GM08714 (cell line): Measurements from ENCODE around the gene PGRMC1.
A peak's percentile ranks its signal among the peaks of the same experiment; 100 is the strongest.

ENCODE experiments used
- H3K4me3 ChIP-seq: fragments of 200-500 bp; sonication (Bioruptor generic); 2 replicates; pipeline ENCODE4 v1.5.1; 2014; ENCODE audit warnings: mild to moderate bottlenecking, low read length, inconsistent platforms
- ZNF274 ChIP-seq: IDR thresholded peaks from 2 replicates; pipeline ENCODE4 v1.6.1; 2012; ENCODE audit warnings: mild to moderate bottlenecking, low read depth, low read length

The PGRMC1 gene

GRCh38 chrX:119222932-119223331 lies 13.2 kb upstream of the PGRMC1 start:
- no peak overlapping the region for H3K4me3 ChIP-seq
- TF ChIP-seq ZNF274: no peak

DNA sequence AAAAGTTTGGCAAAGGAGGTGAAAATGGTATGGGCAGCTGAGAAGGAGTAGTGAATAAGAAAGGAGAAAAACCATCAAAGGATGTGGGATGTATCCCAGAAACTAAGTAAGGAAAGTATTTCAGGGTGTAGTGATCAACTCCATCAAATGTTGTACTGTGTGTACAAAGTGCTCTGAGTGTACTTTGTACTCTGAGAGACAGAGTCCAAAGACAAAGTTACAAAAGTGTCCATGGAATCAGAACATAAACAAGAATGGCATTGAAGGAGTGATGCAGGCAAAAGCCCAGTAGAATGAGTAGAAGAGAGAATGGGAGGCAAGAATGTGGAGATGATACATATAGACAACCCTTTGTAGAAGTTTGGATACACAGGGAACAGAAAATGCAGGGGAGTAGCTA lies 12.3 kb upstream of the PGRMC1 start:
- no peak overlapping the region for H3K4me3 ChIP-seq
- no peak for TF ChIP-seq ZNF274

DNA sequence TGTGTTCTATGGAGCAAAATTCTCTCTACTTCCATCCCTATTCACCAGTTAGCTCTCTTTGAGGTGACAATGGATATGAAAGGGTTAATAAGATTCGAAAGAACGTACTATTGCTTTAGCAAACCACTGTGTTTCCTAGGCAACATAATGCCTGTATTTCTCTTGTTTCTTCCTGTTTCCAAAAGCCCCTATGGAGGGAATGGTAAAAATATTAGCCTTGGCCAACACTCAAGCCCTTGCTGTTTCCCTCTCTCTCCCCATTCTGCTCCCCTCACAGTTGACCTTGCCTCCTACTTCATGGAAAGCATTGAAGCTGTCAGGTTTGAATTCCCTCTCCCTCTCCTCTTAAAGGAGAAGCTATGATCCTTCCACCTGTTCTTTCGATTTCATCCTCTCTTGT lies 9.6 kb upstream of the PGRMC1 start:
- no peak for TF ChIP-seq ZNF274
- no peak overlapping the region for H3K4me3 ChIP-seq

DNA sequence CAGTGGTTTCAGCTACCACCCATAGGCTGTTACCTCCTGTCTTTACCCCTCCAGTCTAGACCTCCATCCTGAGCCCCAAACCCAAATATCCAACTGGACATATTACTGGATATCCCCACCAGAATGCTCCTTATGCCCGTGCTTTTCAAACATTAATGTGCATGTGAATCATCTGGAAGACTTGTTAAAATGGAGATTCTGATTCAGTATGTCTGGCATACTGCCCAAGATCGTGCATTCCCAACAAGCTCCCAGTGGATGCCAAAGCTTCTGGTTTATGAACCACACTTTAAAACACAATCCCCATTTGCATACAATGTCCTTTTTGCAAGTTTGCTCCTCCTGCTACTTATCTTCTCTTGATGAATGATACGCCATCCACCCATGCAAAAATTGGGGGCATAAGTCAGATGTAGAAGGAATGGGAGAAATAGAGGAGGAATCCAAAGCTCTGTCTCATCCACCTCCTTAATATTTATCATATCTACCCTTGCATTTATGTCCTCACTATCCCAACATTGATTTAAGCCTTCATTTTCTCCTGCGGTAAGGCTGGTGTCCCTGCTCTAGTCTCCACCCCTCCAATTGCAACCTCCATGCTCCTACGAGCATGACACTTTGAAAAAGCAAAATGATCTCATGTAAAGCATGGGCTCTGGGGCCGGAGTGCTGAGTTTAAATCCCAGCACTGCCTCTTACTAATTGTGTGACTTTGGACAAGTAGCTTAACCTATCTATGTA lies 7.4 kb upstream of the PGRMC1 start:
- TF ChIP-seq ZNF274: no peak
- H3K4me3 ChIP-seq: no peak overlapping the region

DNA sequence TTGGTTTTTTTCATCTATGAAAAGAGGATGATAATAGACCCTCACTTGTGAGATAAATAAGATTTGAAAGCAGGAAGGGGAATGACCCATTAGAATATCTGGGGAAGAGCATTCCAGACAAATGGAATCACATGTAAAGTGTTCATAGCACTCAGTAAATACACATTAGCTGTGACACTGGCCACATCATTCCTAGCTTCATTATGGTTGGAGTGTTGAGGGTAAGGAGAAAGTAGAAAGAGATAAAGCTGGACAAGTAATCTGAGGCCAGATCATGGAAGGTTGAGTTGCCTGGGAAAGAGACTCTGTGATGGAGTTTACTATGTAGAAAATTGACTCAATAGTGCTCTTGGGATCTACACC lies 6.9 kb upstream of the PGRMC1 start:
- no peak overlapping the region for H3K4me3 ChIP-seq
- TF ChIP-seq ZNF274: no peak

DNA sequence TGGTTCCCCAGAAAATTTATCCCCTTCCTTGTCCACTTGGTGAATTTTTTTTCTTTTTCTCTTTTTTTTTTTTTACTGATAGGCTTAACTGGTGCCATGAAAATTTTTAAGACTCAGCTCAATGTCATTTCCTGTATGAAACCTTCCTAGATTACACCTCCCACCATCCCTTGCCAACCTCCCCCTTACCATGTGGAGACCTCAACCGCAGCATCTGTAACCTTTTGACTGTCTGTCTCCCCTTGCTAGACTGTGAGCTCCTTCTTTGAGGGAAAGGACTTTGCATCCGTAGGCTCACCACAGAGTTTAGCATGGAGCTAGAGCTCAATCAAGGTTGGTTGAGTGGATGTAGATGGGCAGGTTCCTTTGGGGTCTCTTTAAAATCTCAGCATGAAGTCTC lies 5.2 kb upstream of the PGRMC1 start:
- TF ChIP-seq ZNF274: no peak
- H3K4me3 ChIP-seq: no peak overlapping the region

GRCh38 chrX:119231936-119232445 lies 4.1 kb upstream of the PGRMC1 start:
- H3K4me3 ChIP-seq: no peak overlapping the region
- TF ChIP-seq ZNF274: no peak

DNA sequence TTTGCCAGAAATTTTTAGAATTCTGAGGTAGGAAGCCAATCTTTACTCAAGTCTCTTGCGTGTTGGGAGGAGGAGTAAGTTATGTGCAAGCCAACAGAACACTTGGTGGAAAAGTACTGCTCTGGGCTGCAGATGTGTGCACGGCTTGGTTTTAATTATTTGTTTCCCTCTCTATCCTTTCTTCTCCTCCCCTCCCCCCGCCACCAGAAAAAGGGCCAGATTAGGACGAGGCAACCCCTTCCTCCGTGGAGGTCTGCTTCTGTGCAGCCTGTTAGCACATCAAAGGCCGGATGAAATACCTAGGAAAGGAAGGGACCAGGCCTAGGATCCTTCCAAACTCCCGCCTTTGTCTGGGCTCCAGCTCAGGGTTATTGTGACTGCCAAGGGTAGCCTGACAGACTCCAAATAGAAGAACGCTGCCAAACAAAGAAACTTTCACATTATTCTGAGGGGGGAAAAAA lies 1.0 kb upstream of the PGRMC1 start:
- H3K4me3 ChIP-seq: no peak overlapping the region
- no peak for TF ChIP-seq ZNF274

DNA sequence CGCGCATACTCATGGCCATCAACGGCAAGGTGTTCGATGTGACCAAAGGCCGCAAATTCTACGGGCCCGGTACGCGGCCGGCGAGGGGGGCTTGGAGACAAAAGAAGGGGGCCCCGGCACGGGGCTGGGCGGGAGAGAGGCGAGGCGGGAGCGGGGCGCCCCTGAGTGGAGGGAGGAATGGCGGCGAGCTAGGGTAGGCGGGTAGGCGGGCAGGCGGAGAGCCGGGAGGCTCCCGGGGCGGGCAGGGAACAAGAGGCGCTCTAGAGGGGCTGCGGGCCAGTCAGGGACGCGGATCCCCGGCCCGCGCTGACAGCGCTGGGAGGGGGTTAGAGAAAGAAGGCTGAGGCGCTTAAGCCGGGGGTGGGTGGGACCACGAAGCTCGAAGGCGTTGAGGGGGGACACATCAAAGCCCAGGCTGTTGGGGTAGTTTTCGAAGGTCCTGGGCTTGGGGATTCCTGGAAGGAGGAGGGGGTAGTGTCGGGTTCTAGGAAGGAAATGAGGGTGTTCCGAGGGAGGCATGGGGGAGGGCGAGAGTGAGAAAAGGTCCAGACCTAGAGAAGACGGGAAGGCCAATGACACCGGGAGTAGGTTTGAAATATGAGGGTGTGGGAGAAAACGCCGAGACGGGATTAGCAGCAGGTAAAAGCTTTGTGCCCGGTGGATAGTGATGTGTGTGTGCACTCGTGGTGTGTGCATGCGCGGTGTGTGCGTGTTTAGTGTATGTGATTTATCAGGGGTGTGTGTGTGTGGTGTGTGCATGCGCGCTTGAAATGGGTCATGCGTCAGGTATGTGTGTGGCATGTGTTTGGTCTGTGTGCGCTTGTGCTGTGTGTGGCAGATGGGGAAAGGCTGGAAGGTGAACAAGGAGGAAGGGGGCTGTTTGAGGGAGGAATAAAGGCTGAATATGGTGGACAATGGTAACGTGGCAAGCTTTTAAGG lies 807 bp downstream of the PGRMC1 start:
- H3K4me3 ChIP-seq: peak overlapping the region; percentile 74
- no peak for TF ChIP-seq ZNF274

GRCh38 chrX:119237562-119237942 lies 1.5 kb downstream of the PGRMC1 start:
- peak overlapping the region; percentile 74 for H3K4me3 ChIP-seq
- TF ChIP-seq ZNF274: no peak

DNA sequence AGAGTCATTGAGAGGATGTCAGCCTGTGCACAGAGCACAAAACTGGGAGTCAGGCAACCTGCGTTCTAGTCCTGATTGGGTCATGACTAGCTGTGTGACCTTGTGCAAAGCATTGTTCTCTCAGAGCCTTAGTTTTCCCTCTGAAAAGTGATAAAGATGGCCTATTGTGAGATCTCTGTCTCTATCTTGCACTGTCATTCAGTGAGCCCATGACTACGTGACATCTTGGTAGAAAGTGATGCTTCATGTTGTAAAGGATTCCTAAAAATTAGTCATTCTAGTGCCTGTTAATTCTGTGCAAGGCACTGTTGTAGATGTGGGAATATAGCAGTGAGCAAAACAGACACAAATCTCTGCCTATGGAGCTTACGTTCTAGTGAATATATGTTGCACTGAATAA lies 2.5 kb downstream of the PGRMC1 start:
- TF ChIP-seq ZNF274: no peak

DNA sequence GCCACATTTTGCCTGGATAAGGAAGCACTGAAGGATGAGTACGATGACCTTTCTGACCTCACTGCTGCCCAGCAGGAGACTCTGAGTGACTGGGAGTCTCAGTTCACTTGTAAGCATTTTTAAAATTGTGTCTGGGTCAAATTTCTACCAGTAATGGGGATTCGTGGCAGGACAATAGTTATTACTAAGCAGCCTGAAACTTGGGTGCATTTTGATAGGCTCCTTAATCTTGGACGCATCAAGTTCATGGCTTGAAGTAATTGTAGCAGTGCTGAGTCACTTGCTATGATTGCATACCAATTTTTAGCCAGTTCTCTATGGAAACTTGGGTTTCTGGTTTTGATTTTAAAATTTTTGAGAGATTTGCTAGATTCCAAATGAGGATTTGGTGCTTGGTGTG lies 4.3 kb downstream of the PGRMC1 start:
- H3K4me3 ChIP-seq: no peak overlapping the region
- TF ChIP-seq ZNF274: no peak

More for the DNA sequence above, 2.5 kb downstream of the PGRMC1 start:
- 0 out of 2 replicates have a peak overlapping the region, but pooled peaks have one; percentile 12 for H3K4me3 ChIP-seq

DNA sequence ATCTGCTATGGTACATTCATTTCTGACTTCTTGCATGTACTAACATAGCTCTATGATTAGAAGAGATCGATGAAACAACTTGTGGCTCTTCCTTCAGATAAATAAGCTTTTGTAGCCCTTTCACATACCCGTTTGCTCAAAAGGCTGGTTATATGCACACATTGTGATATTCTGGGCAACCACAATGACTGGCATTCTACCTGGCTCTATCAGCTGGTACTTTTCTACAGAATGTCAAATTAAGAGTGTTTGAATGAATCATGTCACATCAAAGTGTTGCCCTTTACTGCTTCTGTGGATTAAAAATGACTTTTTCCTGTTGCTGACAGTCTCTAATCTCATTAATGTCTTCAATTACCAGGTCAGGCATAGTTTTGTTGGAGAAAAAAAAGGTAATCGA lies 11.6 kb downstream of the PGRMC1 start:
- no peak overlapping the region for H3K4me3 ChIP-seq
- TF ChIP-seq ZNF274: no peak

DNA sequence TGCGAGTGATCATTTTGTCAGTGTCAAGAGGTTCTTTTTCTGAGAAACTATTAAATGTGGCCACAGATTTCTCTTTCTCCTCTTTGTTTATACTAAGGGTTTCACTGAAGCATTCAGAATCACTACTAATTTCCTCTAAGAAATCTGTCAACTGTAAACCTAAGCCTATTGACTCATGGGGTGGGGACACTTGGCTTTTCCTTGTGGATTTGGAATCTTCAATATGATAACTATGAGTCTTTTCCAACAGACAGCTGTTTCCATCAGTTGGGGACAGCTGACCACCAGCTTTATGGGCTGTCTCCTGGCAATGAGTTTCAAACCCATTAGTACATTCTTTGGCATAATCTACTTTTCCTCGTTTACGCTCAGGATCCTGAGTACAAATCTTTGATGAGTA lies 13.8 kb downstream of the PGRMC1 start:
- no peak for TF ChIP-seq ZNF274
- H3K4me3 ChIP-seq: no peak overlapping the region

DNA sequence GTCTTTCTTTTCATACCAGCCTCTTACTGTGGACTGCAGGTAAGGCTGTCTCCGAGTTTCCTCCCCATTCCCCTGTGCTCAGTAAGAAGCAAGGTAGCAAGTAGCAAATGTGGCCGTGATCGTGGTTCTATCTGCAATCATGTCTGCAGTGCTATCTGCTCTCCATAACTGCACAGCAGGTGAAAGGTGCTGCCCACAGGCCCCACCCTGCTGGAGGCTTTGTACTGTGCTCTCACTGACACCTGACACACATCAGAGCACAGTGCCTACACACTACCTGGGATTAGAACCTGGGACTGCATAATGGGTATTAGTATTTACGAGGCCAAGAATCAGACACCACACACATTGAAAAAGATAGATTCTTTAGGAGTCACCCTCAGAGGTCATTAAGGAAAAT lies 15.3 kb downstream of the PGRMC1 start:
- no peak for TF ChIP-seq ZNF274
- no peak overlapping the region for H3K4me3 ChIP-seq

DNA sequence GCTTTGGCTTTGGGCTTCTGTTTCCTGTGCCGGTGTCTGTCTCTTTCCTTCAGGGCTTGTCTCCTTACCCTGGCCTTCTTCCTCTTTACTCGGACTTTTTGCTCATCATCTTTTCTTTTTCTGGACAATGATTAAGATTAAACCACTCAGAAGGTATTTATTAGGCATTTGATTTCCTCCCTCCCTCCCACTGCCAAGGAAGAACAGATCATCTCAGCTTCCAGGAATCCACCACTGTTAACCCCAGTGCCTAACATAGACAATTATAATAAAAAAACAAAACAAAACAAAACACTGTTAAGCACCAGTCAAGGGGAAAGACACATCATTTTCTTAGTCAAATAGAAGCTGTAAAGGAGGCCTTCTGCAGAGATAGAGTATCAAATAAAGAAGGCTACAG lies 16.6 kb downstream of the PGRMC1 start:
- no peak for TF ChIP-seq ZNF274
- no peak overlapping the region for H3K4me3 ChIP-seq
